IMR-90 (cell line): Measurements from ENCODE around the gene PIK3R4. TPM values are rescaled to one million over a fixed set of nuclear protein-coding genes. Genes with fewer than 3 reads are reported as not detected.

ENCODE experiments used
- ATAC-seq: fragments of 200-7000 bp; cut with Tn5 transposase; 2 replicates; pipeline ENCODE4 v1.9.1; 2020; ENCODE audit warnings: low read depth, mild to moderate bottlenecking, moderate library complexity
- BruUV-seq: library from RNA; stranded (reverse); fragments of 400-500 nt; replicated peaks from 2 replicates; lab custom pipeline; 2021; lab: Mats Ljungman, UMichigan
- CTCF ChIA-PET: fragments of 300-600 bp; formaldehyde crosslinking; extraction: SDS; loops from one replicate; lab custom pipeline; 2021; ENCODE audit warnings: antibody characterized with exemption; lab: Yijun Ruan, JAX
- POLR2A ChIA-PET: fragments of 300-600 bp; sonication (Branson Sonifier 250); formaldehyde crosslinking; loops from one replicate; lab custom pipeline; 2022; ENCODE audit warnings: antibody characterized with exemption; ENCODE audit not compliant: unreplicated experiment; lab: Charles Lee
- DNase-seq: peaks from one replicate; pipeline ENCODE4 v3.0.0; 2013
- H2AFZ ChIP-seq: replicated peaks from 2 replicates; pipeline ENCODE3; 2013; ENCODE audit warnings: low read length, mild to moderate bottlenecking; ENCODE audit not compliant: poor library complexity
- H2AK5ac ChIP-seq: 2 replicates; pipeline ENCODE4 v1.6.1; 2013; ENCODE audit warnings: low read depth, low read length, inconsistent platforms
- H2AK9ac ChIP-seq: replicated peaks from 2 replicates; pipeline ENCODE3; 2013; ENCODE audit warnings: mild to moderate bottlenecking, low read depth, low read length, moderate library complexity; ENCODE audit not compliant: poor library complexity
- H2BK120ac ChIP-seq: 2 replicates; pipeline ENCODE4 v1.6.1; 2013; ENCODE audit warnings: low read depth, low read length, inconsistent platforms
- H2BK15ac ChIP-seq: 3 replicates; pipeline ENCODE4 v1.6.1; 2013; ENCODE audit warnings: low read depth, low read length, inconsistent platforms
- H2BK20ac ChIP-seq: 2 replicates; pipeline ENCODE4 v1.6.1; 2013; ENCODE audit warnings: low read depth, mild to moderate bottlenecking, inconsistent platforms, low read length, moderate library complexity
- H2BK5ac ChIP-seq: 2 replicates; pipeline ENCODE4 v1.6.1; 2013; ENCODE audit warnings: mild to moderate bottlenecking, low read depth, low read length, inconsistent platforms; ENCODE audit not compliant: poor library complexity, severe bottlenecking
- H3K14ac ChIP-seq: replicated peaks from 2 replicates; pipeline ENCODE4 v1.6.1; 2013; ENCODE audit warnings: low read depth, low read length, inconsistent platforms
- H3K18ac ChIP-seq: 2 replicates; pipeline ENCODE4 v1.6.1; 2013; ENCODE audit warnings: low read depth, low read length, control low read depth
- H3K23ac ChIP-seq: 2 replicates; pipeline ENCODE4 v1.6.1; 2013; ENCODE audit warnings: low read depth, low read length, inconsistent platforms
- H3K27ac ChIP-seq: 2 replicates; pipeline ENCODE4 v1.5.1; 2013; ENCODE audit warnings: mild to moderate bottlenecking, control low read depth, low read length; ENCODE audit not compliant: insufficient read depth
- H3K27me3 ChIP-seq: 2 replicates; pipeline ENCODE4 v1.6.1; 2013; ENCODE audit warnings: low read length; ENCODE audit not compliant: control insufficient read depth, insufficient read depth
- H3K36me3 ChIP-seq: 2 replicates; pipeline ENCODE4 v1.6.1; 2013; ENCODE audit warnings: low read length, mixed read lengths; ENCODE audit not compliant: control insufficient read depth, insufficient read depth
- H3K4ac ChIP-seq: 2 replicates; pipeline ENCODE4 v1.6.1; 2013; ENCODE audit warnings: low read depth, low read length, inconsistent platforms
- H3K4me1 ChIP-seq: 2 replicates; pipeline ENCODE4 v1.6.1; 2013; ENCODE audit warnings: low read length, mixed read lengths; ENCODE audit not compliant: control insufficient read depth, insufficient read depth
- H3K4me2 ChIP-seq: 2 replicates; pipeline ENCODE4 v1.6.1; 2013; ENCODE audit warnings: low read depth, mild to moderate bottlenecking, control low read depth, low read length, moderate library complexity
- H3K4me3 ChIP-seq: 2 replicates; pipeline ENCODE4 v1.5.1; 2013; ENCODE audit warnings: low read depth, mild to moderate bottlenecking, control low read depth, low read length, moderate library complexity; ENCODE audit not compliant: insufficient read depth
- H3K56ac ChIP-seq: 2 replicates; pipeline ENCODE4 v1.6.1; 2013; ENCODE audit warnings: low read length, inconsistent platforms; ENCODE audit not compliant: insufficient read depth; ENCODE audit errors: extremely low read depth
- H3K79me1 ChIP-seq, 2 experiments: 2 replicates each; pipeline ENCODE4 v1.6.1; 2013; ENCODE audit warnings: low read length in 2 of 2, inconsistent platforms in 1 of 2, low read depth in 1 of 2
- H3K9ac ChIP-seq: 2 replicates; pipeline ENCODE4 v1.6.1; 2013; ENCODE audit warnings: low read depth, low read length, control low read depth
- H3K9me1 ChIP-seq: 2 replicates; pipeline ENCODE4 v1.6.1; 2013; ENCODE audit warnings: low read length, inconsistent platforms; ENCODE audit not compliant: insufficient read depth
- H3K9me3 ChIP-seq: 2 replicates; pipeline ENCODE4 v1.6.1; 2013; ENCODE audit warnings: low read length; ENCODE audit not compliant: control insufficient read depth, insufficient read depth
- H4K20me1 ChIP-seq: 2 replicates; pipeline ENCODE4 v1.6.1; 2013; ENCODE audit warnings: low read length, inconsistent platforms; ENCODE audit not compliant: insufficient read depth
- H4K5ac ChIP-seq: 2 replicates; pipeline ENCODE4 v1.6.1; 2013; ENCODE audit warnings: mild to moderate bottlenecking, low read depth, low read length, control low read depth
- H4K8ac ChIP-seq, 2 experiments: 2 replicates each; pipeline ENCODE4 v1.6.1; 2013; ENCODE audit warnings: low read depth in 2 of 2, low read length in 2 of 2, control low read depth in 1 of 2, inconsistent platforms in 1 of 2
- H4K91ac ChIP-seq: 2 replicates; pipeline ENCODE4 v1.6.1; 2013; ENCODE audit warnings: low read depth, low read length, inconsistent platforms; ENCODE audit not compliant: insufficient read depth
- BHLHE40 ChIP-seq: fragments of 150-350 bp; IDR thresholded peaks from 2 replicates; pipeline ENCODE4 v1.6.1; 2016; ENCODE audit warnings: mild to moderate bottlenecking, low read depth, low read length
- CEBPB ChIP-seq: IDR thresholded peaks from 2 replicates; pipeline ENCODE4 v1.6.1; 2012; ENCODE audit warnings: low read depth, low read length, improper control_type of control experiment
- CTCF ChIP-seq: conservative IDR thresholded peaks from 2 replicates; pipeline ENCODE4 v1.5.1; 2012; ENCODE audit warnings: mild to moderate bottlenecking, low read depth, low read length, improper control_type of control experiment
- ELK1 ChIP-seq: fragments of 150-350 bp; IDR thresholded peaks from 2 replicates; pipeline ENCODE4 v1.6.1; 2016; ENCODE audit warnings: low read depth, mild to moderate bottlenecking, low read length, moderate library complexity, borderline replicate concordance
- FOS ChIP-seq: fragments of 150-350 bp; IDR thresholded peaks from 2 replicates; pipeline ENCODE4 v1.6.1; 2016; ENCODE audit warnings: low read depth, low read length
- MAFK ChIP-seq: IDR thresholded peaks from 2 replicates; pipeline ENCODE4 v1.6.1; 2012; ENCODE audit warnings: low read depth, low read length, improper control_type of control experiment
- MAZ ChIP-seq: IDR thresholded peaks from 2 replicates; pipeline ENCODE4 v1.6.1; 2012; ENCODE audit warnings: low read depth, mild to moderate bottlenecking, low read length, improper control_type of control experiment, moderate library complexity, borderline replicate concordance
- MXI1 ChIP-seq: IDR thresholded peaks from 2 replicates; pipeline ENCODE4 v1.6.1; 2012; ENCODE audit warnings: low read depth, mild to moderate bottlenecking, low read length, moderate library complexity, borderline replicate concordance
- NFE2L2 ChIP-seq: fragments of 150-350 bp; IDR thresholded peaks from 2 replicates; pipeline ENCODE4 v1.6.1; 2016; ENCODE audit warnings: low read depth, mild to moderate bottlenecking, low read length
- POLR2A ChIP-seq: IDR thresholded peaks from 2 replicates; pipeline ENCODE4 v1.6.1; 2012; ENCODE audit warnings: mild to moderate bottlenecking, low read depth, low read length
- RAD21 ChIP-seq: IDR thresholded peaks from 2 replicates; pipeline ENCODE4 v1.6.1; 2012; ENCODE audit warnings: low read length, improper control_type of control experiment
- RCOR1 ChIP-seq: IDR thresholded peaks from 2 replicates; pipeline ENCODE4 v1.6.1; 2012; ENCODE audit warnings: mild to moderate bottlenecking, low read length, improper control_type of control experiment; ENCODE audit not compliant: insufficient replicate concordance
- RFX5 ChIP-seq: IDR thresholded peaks from 2 replicates; pipeline ENCODE4 v1.8.0; 2012; ENCODE audit warnings: low read depth, mild to moderate bottlenecking, low read length, moderate library complexity
- SMC3 ChIP-seq: fragments of 150-350 bp; IDR thresholded peaks from 2 replicates; pipeline ENCODE4 v1.6.1; 2016; ENCODE audit warnings: low read depth, mild to moderate bottlenecking, antibody characterized with exemption, low read length, moderate library complexity
- USF2 ChIP-seq: fragments of 150-350 bp; IDR thresholded peaks from 2 replicates; pipeline ENCODE4 v1.6.1; 2017; ENCODE audit warnings: mild to moderate bottlenecking, antibody characterized with exemption, low read length, low read depth
- WGBS, 2 experiments: methylation state at CpG; one replicate each; pipeline versions ENCODE4 v1.1.5 to v1.1.7; 2013; ENCODE audit warnings: missing lambda C conversion rate in 2 of 2; ENCODE audit not compliant: insufficient read length in 1 of 2; ENCODE audit errors: extremely low coverage in 2 of 2; 5-methylcytosine and 5-hydroxymethylcytosine counted together
- dilution Hi-C: fragments of 300-500 bp; cut with HindIII; formaldehyde crosslinking; loops from one replicate; pipeline ENCODE4 v1.14.3; 2018; ENCODE audit warnings: low sequenced_read_pairs; ENCODE audit not compliant: unreplicated experiment
- in situ Hi-C: fragments of 300-500 bp; cut with MboI; formaldehyde crosslinking; loops from 3 replicates; pipeline ENCODE4 v1.14.3; 2019; ENCODE audit warnings: low sequenced_read_pairs, inconsistent platforms, mixed read lengths
- intact Hi-C: fragments of 100-400 bp; cut with micrococcal nuclease; formaldehyde crosslinking; loops from 2 replicates; pipeline ENCODE4 v1.10.0; 2022
- polyA plus RNA-seq, 3 experiments: library from polyadenylated mRNA; depleted of rRNA; stranded (reverse); fragments of >200 nt; gene quantifications; 2 replicates each; pipeline ENCODE4 v1.2.3, GENCODE V29; 2012; ENCODE audit warnings: low replicate concordance in 1 of 3
- total RNA-seq: library from RNA; depleted of rRNA; stranded (reverse); fragments of >200 nt; gene quantifications from 2 replicates; pipeline ENCODE4 v1.2.3, GENCODE V29; 2012

Gene PIK3R4
- total and polyA plus RNA-seq, 2 of the 4 experiments (the other 2 are of a cell fraction), result 19.7 to 27.2 TPM

GRCh38 chr3:130711565-130712324 is 34.9 kb downstream of the PIK3R4 start:
- no peaks in the 10 kb centered on the region for H3K9me3 ChIP-seq
- H2BK15ac ChIP-seq, result no peak overlapping the region
- H2AK5ac ChIP-seq, result no peak overlapping the region
- no peak overlapping the region for H2AFZ ChIP-seq
- no peak overlapping the region for H2AK9ac ChIP-seq
- no peak overlapping the region for H3K4me3 ChIP-seq
- dilution Hi-C loops (no loop called here), intact Hi-C loops (no loop called here), in situ Hi-C loops (loop anchor here (25.0 kb wide), 1 partner anchor 101 kb away; no protein-coding TSS in a partner anchor)
- ATAC-seq (no peak), DNase-seq (peak; percentile 38)
- no peak overlapping the region for H2BK20ac ChIP-seq
- H4K20me1 ChIP-seq, result no peaks in the 10 kb centered on the region
- H2BK5ac ChIP-seq, result no peak overlapping the region
- H3K56ac ChIP-seq, result no peak overlapping the region
- H3K27me3 ChIP-seq, result no peaks in the 10 kb centered on the region
- H4K8ac ChIP-seq, result no peak overlapping the region
- ChIA-PET POLR2A (no interaction called here), CTCF (interaction anchor here (0.7 kb wide), 1 partner anchor 598 kb away, joined by 4 read pairs; no protein-coding TSS in a partner anchor)
- H3K9ac ChIP-seq, result no peak overlapping the region
- no CpG with 5 or more reads among the region's 4 CpGs for WGBS, 2 experiments
- H4K5ac ChIP-seq, result no peak overlapping the region
- BruUV-seq, result no TSS peak
- H3K23ac ChIP-seq, result no peak overlapping the region
- H3K36me3 ChIP-seq, result peaks cover 6% of the 10 kb centered on the region
- H4K91ac ChIP-seq, result no peak overlapping the region
- H3K9me1 ChIP-seq, result peaks cover 2% of the 10 kb centered on the region; the same call in 1 of the 2 replicates
- no peaks in the 10 kb centered on the region; the same call in 1 of the 2 replicates for H3K4me1 ChIP-seq
- no peak overlapping the region for H2BK120ac ChIP-seq
- peaks cover 0 to 4% of the 10 kb centered on the region in 2 experiments; a peak in 1 of 4 replicates for H3K79me1 ChIP-seq
- no peak overlapping the region for H3K4ac ChIP-seq
- no peak overlapping the region for H3K27ac ChIP-seq
- no peak overlapping the region for H3K14ac ChIP-seq
- no peak overlapping the region for H3K4me2 ChIP-seq
- no peak overlapping the region for H3K18ac ChIP-seq
- TF ChIP-seq RCOR1, result no peak
- TF ChIP-seq CTCF, result no peak
- TF ChIP-seq MAFK, result no peak
- TF ChIP-seq ELK1, result no peak
- TF ChIP-seq POLR2A, result no peak
- no peak for TF ChIP-seq USF2
- no peak for TF ChIP-seq NFE2L2
- no peak for TF ChIP-seq FOS
- TF ChIP-seq RFX5, result no peak
- TF ChIP-seq MAZ, result no peak
- TF ChIP-seq SMC3, result no peak
- TF ChIP-seq RAD21, result no peak
- TF ChIP-seq BHLHE40, result no peak
- TF ChIP-seq CEBPB, result no peak
- no peak for TF ChIP-seq MXI1
